ENCODE measurements around the gene CNIH4.
"Not testable (repeated sequence)": the region's sequence is repeated elsewhere in the genome, so short reads cannot be mapped to it uniquely, and the experiment has no call there.

CNIH4 gene

GRCh38 chr1:224348137-224348536 is 8.5 kb upstream of the CNIH4 start:
- DNase-seq (ENCODE audit: extremely low read depth in 1 of 2, low read depth in 1 of 2), result no peak

DNA sequence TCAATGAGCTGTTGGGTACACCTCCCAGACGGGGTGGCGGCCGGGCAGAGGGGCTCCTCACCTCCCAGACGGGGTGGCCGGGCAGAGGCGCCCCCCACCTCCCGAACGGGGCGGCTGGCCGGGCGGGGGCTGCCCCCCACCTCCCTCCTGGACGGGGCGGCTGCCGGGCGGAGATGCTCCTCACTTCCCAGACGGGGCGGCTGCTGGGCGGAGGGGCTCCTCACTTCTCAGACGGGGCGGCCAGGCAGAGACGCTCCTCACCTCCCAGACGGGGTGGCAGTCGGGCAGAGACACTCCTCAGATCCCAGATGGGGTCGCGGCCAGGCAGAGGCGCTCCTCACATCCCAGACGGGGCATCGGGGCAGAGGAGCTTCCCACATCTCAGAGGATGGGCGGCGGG is 7.0 kb upstream of the CNIH4 start:
- not testable (repeated sequence) for DNase-seq (ENCODE audit: extremely low read depth in 1 of 2, low read depth in 1 of 2)

GRCh38 chr1:224352436-224353085 is 4.1 kb upstream of the CNIH4 start:
- DNase-seq (ENCODE audit: extremely low read depth in 1 of 2, low read depth in 1 of 2), result not testable (repeated sequence)

DNA sequence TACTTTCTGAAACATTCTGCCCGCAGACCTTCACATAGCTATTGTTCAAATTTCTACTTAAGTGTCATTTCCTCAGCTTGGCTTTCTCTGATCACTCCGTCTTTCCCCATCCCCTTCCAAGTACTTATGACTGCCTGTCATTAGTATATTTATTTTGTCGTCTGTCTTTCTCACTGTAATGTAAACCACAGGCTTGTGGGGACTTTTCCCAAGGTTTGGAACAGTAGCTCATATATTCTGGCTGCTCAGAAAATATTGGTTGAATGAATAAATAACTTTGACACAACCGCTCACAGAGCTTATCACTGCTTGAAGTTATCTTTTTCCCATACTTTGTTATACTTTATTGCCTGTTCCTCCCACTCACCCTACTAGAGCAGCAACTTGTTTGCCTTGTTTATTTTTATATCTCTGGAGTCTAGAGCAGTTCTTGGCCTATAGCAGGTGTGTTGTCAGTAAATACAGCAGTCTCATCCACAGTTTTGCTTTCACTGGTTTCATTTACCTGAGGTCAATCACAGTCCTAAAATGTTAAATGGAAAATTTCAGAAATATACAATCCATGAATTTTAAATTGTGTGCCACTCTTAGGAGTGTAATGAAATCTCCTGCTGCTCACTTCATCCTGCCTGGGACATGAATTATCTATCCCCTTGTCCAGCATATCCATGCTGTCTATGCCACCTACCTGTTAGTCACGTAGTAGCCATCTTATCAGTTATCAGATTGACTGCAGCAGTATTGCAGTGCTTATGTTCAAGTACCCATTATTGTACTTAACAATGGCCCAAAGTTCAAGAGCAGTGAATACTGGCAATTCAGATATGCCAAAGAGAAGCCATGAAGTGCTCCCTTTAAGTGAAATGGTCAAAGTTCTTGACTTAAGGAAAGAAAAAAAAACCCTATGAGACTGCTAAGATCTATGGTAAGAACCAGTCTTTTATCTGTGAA is 2.4 kb upstream of the CNIH4 start:
- DNase-seq (ENCODE audit: extremely low read depth in 1 of 2, low read depth in 1 of 2), result no peak

DNA sequence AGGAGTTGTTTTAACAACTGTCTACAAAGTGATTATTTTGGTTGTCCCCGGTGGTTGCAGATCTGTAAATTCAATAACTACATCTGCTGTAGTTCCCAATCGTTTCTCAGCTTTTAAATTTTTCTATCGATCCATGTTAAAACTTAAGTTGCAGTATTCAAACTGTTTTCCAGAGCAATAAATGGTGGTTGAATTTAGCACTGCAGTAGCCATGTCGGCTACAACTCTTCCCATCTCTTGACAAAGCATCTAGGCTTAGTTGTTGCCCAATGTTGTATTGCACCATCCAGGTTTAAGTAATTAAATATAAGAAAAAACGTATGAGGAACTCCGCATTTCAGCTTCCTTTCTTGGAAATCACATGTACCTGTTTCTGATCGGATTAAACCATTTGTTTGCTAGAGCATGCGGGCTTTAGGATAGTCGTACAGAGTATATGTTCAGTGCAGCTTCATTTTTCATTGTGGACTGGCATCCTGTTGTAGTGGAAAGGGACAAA is 996 bp downstream of the CNIH4 start:
- no peak for DNase-seq (ENCODE audit: extremely low read depth in 1 of 2, low read depth in 1 of 2)

GRCh38 chr1:224358237-224358636 is 1.6 kb downstream of the CNIH4 start:
- DNase-seq (ENCODE audit: extremely low read depth in 1 of 2, low read depth in 1 of 2), result no peak

- DNase-seq (ENCODE audit: extremely low read depth in 1 of 2, low read depth in 1 of 2), result no peak
Measured at GRCh38 chr1:224359207-224359606, 2.5 kb downstream of the CNIH4 start.

- DNase-seq (ENCODE audit: extremely low read depth in 1 of 2, low read depth in 1 of 2), result no peak
Measured at GRCh38 chr1:224368409-224368808, 11.7 kb downstream of the CNIH4 start.

DNA sequence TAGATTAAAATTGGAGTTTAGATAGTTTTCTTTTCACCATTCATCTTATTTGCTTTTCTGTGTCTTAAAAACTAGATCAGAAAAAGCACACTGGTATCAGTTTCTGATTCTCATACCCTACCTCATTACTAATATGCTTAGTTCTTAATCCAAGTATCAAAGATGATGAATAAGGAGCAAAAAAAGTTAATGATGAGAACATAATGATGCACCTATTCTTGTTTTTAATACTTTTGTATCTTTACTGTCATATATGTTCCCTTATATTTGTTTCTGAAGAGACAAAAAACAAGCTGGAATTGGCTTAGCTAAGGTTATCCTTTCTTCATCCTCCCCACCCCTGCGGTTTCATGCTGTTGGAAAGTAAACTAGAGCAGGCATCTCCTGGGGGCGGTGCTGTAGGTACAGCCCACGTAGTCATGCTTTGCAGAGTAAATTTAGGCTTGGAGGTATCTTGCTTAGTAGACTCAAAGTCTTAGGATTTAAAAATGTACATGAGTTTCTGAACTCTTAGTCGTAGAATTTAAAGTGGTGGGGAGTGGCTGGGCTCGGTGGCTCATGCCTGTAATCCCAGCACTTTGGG is 16.4 kb downstream of the CNIH4 start:
- no peak for DNase-seq (ENCODE audit: extremely low read depth in 1 of 2, low read depth in 1 of 2)

DNA sequence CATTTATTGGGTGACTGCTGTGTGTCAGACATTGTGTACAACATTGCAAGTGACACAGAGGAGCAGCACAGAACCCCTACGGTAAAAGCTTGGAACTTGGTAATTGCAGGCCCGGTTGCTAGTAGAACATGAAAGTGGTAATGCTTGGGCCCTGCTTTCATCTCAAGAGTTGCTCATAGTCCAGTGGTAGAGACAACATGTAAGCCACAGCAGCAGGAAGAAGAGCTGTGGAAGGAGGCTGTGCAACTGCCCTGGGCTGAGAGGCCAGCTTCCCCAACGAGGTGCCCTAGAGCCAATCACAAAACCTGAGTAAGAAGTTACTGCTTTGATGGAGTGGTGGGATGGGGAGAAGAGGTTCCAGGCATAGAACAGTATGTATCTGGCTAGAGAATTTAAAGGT is 18.4 kb downstream of the CNIH4 start:
- DNase-seq (ENCODE audit: extremely low read depth in 1 of 2, low read depth in 1 of 2), result no peak

- DNase-seq (ENCODE audit: extremely low read depth in 1 of 2, low read depth in 1 of 2), result no peak
Measured at GRCh38 chr1:224377676-224378006, 21.0 kb downstream of the CNIH4 start.

- no peak for DNase-seq (ENCODE audit: extremely low read depth in 1 of 2, low read depth in 1 of 2)
Measured at GRCh38 chr1:224378855-224379631, 22.4 kb downstream of the CNIH4 start.

DNA sequence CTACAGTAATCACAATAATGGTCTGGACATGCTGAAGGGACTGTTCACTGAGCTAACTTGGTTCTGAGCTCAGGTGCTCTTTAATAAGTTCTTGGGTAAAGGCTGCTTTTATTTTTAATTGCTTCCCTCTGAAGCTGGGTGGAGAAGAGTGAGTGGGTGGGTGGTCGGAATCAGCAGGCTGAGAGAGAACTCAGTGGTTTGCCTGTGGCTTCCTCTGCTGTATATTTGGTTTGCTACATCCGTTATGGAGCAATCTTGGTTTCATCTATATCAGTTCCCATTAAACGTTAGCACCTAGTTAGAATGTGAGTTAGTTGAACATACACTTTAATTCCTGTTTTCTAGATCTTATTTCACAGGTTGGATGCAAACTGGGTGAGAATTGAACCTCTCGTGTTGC is 23.3 kb downstream of the CNIH4 start:
- DNase-seq (ENCODE audit: extremely low read depth in 1 of 2, low read depth in 1 of 2), result peak in 1 of 2 donors; percentile 14

- no peak for DNase-seq (ENCODE audit: extremely low read depth in 1 of 2, low read depth in 1 of 2)
Measured at GRCh38 chr1:224381880-224382548, 25.3 kb downstream of the CNIH4 start.

GRCh38 chr1:224383218-224383617 is 26.5 kb downstream of the CNIH4 start:
- no peak for DNase-seq (ENCODE audit: extremely low read depth in 1 of 2, low read depth in 1 of 2)

GRCh38 chr1:224387302-224387912 is 30.7 kb downstream of the CNIH4 start:
- no peak for DNase-seq (ENCODE audit: extremely low read depth in 1 of 2, low read depth in 1 of 2)

DNA sequence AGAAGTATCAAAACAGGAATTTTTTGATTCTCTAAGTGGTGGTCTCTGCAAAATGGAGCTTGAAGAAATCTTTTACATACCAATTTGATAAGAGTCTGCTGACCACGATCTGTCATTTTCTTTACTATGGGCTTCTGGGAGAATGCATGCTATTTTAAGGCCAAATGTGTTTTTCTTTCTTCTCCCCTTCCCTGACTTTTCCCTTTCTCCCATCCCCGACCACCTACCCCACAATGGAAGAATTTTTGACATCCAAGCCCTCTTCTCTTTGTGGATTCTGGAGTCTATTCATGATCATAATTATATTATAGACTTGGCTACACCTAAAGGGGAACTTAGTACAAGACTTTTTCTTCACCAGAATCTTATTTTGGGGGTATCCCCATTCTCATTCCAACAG is 31.3 kb downstream of the CNIH4 start:
- DNase-seq (ENCODE audit: extremely low read depth in 1 of 2, low read depth in 1 of 2), result no peak

DNA sequence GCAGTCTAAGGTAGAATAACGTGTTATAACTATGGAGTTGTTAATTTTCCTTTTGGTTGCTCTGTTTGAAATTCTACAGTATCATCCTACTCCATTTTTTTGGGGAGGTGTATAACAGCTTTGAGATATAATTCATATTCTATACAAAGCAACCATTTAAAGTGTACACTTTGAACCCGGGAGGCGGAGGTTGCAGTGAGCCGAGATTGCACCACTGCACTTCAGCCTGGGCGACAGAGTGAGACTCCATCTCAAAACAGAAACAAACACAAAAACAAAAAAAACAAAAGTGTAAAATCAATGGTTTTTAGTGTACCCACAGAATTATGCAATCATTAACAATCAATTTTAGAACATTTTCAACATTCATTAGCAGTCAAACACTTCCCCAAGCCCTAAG is 33.8 kb downstream of the CNIH4 start:
- no peak for DNase-seq (ENCODE audit: extremely low read depth in 1 of 2, low read depth in 1 of 2)

- DNase-seq (ENCODE audit: extremely low read depth in 1 of 2, low read depth in 1 of 2), result no peak
Measured at GRCh38 chr1:224392411-224393249, 36.0 kb downstream of the CNIH4 start.

Data from activated CD8-positive, alpha-beta memory T cell treated with anti-CD3 and anti-CD28 coated beads for 1 hour (primary cell).